ENCODE measurements around the gene C1QL4. TPM values are rescaled to one million over a fixed set of nuclear protein-coding genes. Genes with fewer than 3 reads are reported as not detected.

Gene C1QL4
- total and polyA plus RNA-seq, 7 donors, result 0.03 TPM; not detected in 6

DNA sequence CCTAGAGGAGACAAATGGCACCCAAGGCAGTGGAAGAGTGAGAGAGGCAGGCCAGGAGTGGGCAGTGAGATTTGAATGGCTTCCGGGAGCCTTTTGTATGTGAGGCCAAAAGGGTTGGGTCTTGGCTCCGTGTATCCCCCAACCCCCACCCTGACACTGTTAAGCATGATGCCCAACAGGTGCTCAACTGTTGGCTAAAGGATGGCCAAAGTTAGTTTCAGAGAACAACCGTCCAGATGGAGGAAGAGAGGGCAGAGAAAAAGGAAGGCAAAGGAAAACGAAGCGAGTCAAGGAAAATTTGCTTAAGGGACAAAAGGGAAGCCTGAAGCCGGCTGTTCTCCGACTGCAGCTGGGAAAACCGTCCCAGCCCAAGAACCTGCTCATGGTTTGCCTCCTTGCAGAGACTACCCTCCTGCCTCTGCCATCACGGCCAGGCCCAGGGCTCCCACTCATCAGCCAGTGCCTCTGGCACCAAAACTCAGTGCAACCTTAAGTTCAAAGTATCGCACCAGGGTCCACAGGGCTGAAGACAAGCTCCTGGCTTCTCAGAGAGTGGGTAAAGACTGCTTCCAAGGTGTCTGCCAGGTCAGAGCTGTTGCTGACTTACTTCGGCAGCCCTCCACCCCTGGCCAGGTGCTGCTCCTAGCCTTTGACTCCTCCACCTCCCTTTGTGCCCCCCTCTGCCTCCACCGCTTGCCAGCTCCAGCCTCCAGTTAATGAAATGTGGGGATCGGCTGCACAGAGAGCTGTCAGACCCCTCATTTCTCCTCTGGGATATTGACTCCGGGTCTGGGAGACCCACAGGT, 4.2 kb upstream of the C1QL4 start:
- TF ChIP-seq EP300 (IDR thresholded peaks at IDR 0.05), result no peak
- TF ChIP-seq, protein P1, sequence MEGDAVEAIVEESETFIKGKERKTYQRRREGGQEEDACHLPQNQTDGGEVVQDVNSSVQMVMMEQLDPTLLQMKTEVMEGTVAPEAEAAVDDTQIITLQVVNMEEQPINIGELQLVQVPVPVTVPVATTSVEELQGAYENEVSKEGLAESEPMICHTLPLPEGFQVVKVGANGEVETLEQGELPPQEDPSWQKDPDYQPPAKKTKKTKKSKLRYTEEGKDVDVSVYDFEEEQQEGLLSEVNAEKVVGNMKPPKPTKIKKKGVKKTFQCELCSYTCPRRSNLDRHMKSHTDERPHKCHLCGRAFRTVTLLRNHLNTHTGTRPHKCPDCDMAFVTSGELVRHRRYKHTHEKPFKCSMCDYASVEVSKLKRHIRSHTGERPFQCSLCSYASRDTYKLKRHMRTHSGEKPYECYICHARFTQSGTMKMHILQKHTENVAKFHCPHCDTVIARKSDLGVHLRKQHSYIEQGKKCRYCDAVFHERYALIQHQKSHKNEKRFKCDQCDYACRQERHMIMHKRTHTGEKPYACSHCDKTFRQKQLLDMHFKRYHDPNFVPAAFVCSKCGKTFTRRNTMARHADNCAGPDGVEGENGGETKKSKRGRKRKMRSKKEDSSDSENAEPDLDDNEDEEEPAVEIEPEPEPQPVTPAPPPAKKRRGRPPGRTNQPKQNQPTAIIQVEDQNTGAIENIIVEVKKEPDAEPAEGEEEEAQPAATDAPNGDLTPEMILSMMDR (IDR thresholded peaks at IDR 0.05), result no peak
- no peak for TF ChIP-seq POLR2AphosphoS5 (IDR thresholded peaks at IDR 0.05)
- no peak for TF ChIP-seq POLR2A (IDR thresholded peaks at IDR 0.05)
- Histone ChIP-seq H3K9me3 (no peaks in the 10 kb centered on the region), H3K36me3 (no peaks in the 10 kb centered on the region), H3K4me1 (peaks cover 0 to 46% (median 45%) of the 10 kb centered on the region in 4 donors), H3K4me3 (no peak overlapping the region), H3K27me3 (peaks cover 33 to 96% (median 68%) of the 10 kb centered on the region in 3 donors), H3K27ac (no peak overlapping the region)
- WGBS, 2 donors, result 47 to 59% methylated on average over 14 of the region's 14 CpGs
- DNase-seq, result no peak
- intact Hi-C loops (cut with DNase I), result no loop called here

DNA sequence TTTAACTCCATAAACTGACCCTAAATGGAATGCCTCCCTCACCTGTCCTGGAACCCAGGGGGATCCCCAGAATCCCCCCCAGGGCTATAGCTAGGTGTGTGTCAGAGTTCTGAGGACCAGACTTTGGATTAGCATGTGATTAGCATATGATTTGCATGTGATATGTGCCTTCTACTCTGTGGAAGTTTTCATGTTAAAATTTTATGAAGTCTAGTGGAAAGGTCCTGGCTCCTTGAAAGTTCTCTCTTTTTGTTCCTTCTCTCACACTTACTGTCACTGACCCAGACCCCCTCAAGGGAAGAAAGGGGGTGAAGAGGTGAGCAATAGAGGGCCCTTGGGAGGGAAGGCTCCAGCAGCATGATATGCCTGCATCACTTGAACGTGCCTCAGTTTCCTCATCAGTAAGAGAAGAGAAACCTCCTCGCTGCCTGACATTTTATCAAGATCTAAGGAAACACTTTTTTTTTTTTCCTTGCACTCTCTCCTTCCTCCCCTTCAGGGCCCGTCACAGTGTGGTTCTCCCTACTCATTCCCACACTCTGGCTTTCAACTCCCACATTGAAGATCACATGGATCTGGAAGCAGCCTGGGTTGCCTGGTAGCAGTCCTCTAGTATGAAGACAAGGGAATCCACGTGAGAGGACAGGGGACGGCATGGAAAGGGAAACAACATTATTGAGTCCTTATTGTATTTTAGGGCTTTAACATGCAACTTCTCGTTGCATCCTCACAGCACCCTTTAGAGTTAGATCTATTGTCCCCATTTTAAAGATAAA, 3.3 kb upstream of the C1QL4 start:
- Histone ChIP-seq H3K4me3 (no peak overlapping the region), H3K4me1 (peaks cover 0 to 39% (median 36%) of the 10 kb centered on the region in 4 donors), H3K27me3 (peaks cover 33 to 96% (median 68%) of the 10 kb centered on the region in 3 donors), H3K36me3 (no peaks in the 10 kb centered on the region), H3K9me3 (no peaks in the 10 kb centered on the region), H3K27ac (no peak overlapping the region)
- TF ChIP-seq POLR2A (IDR thresholded peaks at IDR 0.05) (no peak), POLR2AphosphoS5 (IDR thresholded peaks at IDR 0.05) (no peak), EP300 (IDR thresholded peaks at IDR 0.05) (no peak)
- TF ChIP-seq, protein P1 (IDR thresholded peaks at IDR 0.05), result no peak
- peak; percentile 11 for DNase-seq
- 66 to 81% methylated on average over 6 of the region's 6 CpGs for WGBS, 2 donors
- intact Hi-C loops (cut with DNase I), result no loop called here

DNA sequence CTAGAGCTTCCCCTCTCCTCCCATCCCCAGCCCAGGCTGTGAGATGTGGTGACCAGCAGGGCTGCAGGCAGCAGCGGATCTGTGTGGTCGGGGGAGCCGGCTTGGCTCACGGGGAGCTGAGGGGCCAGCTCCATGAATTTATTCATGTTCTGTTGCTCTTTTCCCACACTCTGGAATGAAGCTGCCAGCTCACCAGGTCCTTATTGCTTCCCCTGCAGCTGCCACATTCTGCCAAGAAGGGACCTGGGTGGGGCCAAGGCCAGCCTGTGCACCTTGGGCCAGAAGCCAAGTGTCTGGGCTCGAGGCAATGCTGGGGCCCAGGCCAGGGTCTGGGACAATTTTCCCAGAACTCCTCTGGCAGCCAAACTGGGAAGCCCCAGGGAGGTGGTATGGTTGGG, 2.5 kb upstream of the C1QL4 start:
- peaks cover 0 to 33% (median 30%) of the 10 kb centered on the region in 4 donors for H3K4me1 ChIP-seq
- H3K4me3 ChIP-seq, result no peak overlapping the region
- no peak overlapping the region for H3K27ac ChIP-seq
- intact Hi-C loops (cut with DNase I), result loop anchor here (5.0 kb wide), 1 partner anchor 52 kb away; no protein-coding TSS in a partner anchor
- no peaks in the 10 kb centered on the region for H3K36me3 ChIP-seq
- peaks cover 31 to 96% (median 68%) of the 10 kb centered on the region in 3 donors for H3K27me3 ChIP-seq
- H3K9me3 ChIP-seq, result no peaks in the 10 kb centered on the region
- no peak for TF ChIP-seq EP300 (IDR thresholded peaks at IDR 0.05)
- no peak for TF ChIP-seq POLR2A (IDR thresholded peaks at IDR 0.05)
- TF ChIP-seq POLR2AphosphoS5 (IDR thresholded peaks at IDR 0.05), result no peak
- TF ChIP-seq, protein P1 (IDR thresholded peaks at IDR 0.05), result no peak
- peak; percentile 59 for DNase-seq
- WGBS, 2 donors, result 14 to 54% methylated on average over 5 of the region's 5 CpGs

DNA sequence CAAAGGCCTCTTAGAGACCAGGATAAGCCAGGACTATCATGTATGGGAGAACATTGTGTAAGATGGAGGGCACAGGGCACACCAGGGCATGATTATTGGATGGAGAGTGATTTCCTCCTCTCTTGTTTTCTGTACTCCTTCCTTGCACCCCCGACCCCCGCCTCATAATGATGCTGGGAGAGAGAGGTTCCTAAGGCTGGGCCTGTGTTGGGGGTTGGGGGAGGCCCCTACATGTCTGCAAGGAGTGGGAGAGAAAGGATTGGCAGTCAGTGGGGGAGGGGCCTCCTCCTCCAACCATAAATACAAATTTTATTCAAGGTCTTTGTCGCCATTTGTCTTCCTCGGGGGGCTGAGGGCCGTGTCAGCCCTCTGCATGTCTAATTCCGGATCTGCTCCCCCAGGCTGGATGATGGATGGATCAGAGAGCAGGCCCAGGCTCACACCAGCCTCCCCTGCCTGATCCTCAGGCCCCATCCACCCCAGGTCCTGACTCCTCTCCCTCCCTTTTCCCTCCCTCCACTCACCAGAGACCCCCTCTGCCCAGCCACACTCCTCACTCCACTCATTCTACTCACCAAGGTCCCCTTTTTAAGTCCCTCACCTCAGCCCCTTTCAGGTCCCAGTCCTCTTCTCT, 2.0 kb upstream of the C1QL4 start:
- H3K9me3 ChIP-seq, result no peaks in the 10 kb centered on the region
- TF ChIP-seq POLR2AphosphoS5 (IDR thresholded peaks at IDR 0.05) (no peak), POLR2A (IDR thresholded peaks at IDR 0.05) (no peak), EP300 (IDR thresholded peaks at IDR 0.05) (no peak)
- TF ChIP-seq, protein P1 (IDR thresholded peaks at IDR 0.05), result no peak
- 36 to 71% methylated on average over 6 of the region's 6 CpGs for WGBS, 2 donors
- intact Hi-C loops (cut with DNase I), result loop anchor here (5.0 kb wide), 1 partner anchor 52 kb away; no protein-coding TSS in a partner anchor
- H3K27me3 ChIP-seq, result peaks cover 36 to 96% (median 68%) of the 10 kb centered on the region in 3 donors
- no peaks in the 10 kb centered on the region for H3K36me3 ChIP-seq
- peaks cover 0 to 33% (median 30%) of the 10 kb centered on the region in 4 donors for H3K4me1 ChIP-seq
- DNase-seq, result peak; percentile 34
- no peak overlapping the region for H3K27ac ChIP-seq
- H3K4me3 ChIP-seq, result no peak overlapping the region
